Mesothelial cell of epicardium (in vitro differentiated cells): Measurements from ENCODE around the gene RANBP10. TPM values are rescaled to one million over a fixed set of nuclear protein-coding genes. Genes with fewer than 3 reads are reported as not detected.

Experiments used
- DNase-seq, 2 experiments: peaks; one replicate each; pipeline ENCODE4 v3.0.0; 2021; ENCODE audit warnings: low spot score in 2 of 2; ENCODE audit not compliant: unreplicated experiment in 2 of 2
- H3K27ac Mint-ChIP-seq: 2 replicates; pipeline ENCODE4 v1.8.0; 2021; ENCODE audit warnings: mixed read lengths
- H3K27me3 Mint-ChIP-seq: 2 replicates; pipeline ENCODE4 v1.8.0; 2021; ENCODE audit warnings: low read depth, mixed read lengths
- H3K36me3 Mint-ChIP-seq: 2 replicates; pipeline ENCODE4 v1.8.0; 2021; ENCODE audit warnings: mixed read lengths
- H3K4me1 Mint-ChIP-seq: 2 replicates; pipeline ENCODE4 v1.8.0; 2021; ENCODE audit warnings: mixed read lengths
- H3K4me3 Mint-ChIP-seq: 2 replicates; pipeline ENCODE4 v1.8.0; 2021; ENCODE audit warnings: mild to moderate bottlenecking, moderate library complexity, mixed read lengths
- H3K9me3 Mint-ChIP-seq: 2 replicates; pipeline ENCODE4 v1.8.0; 2021; ENCODE audit warnings: mixed read lengths
- CTCF ChIP-seq: fragments of 200-600 bp; sonication (generic); IDR thresholded peaks from one replicate; pipeline ENCODE4 v1.5.0; 2021; ENCODE audit warnings: antibody characterized with exemption; ENCODE audit not compliant: unreplicated experiment
- total RNA-seq: library from RNA; stranded (reverse); gene quantifications from 3 replicates; pipeline ENCODE4 v1.2.1, GENCODE V29; 2021

Gene RANBP10
- total RNA-seq, 1 donor from 2014 or later: 24.0 TPM

- no peak for DNase-seq
- TF ChIP-seq CTCF: no peak
- Mint-ChIP-seq H3K9me3 (no peaks in the 10 kb centered on the region), H3K4me1 (peaks cover 4% of the 10 kb centered on the region), H3K4me3 (no peak overlapping the region), H3K36me3 (peaks cover 16% of the 10 kb centered on the region), H3K27ac (no peak overlapping the region), H3K27me3 (no peaks in the 10 kb centered on the region)
Observed at GRCh38 chr16:67775273-67775672, 31.1 kb downstream of the RANBP10 start.

GRCh38 chr16:67774457-67774853 is 31.9 kb downstream of the RANBP10 start:
- peaks cover 8% of the 10 kb centered on the region for H3K4me1 Mint-ChIP-seq
- no peaks in the 10 kb centered on the region for H3K27me3 Mint-ChIP-seq
- no peak overlapping the region for H3K4me3 Mint-ChIP-seq
- peaks cover 20% of the 10 kb centered on the region for H3K36me3 Mint-ChIP-seq
- no peak overlapping the region for H3K27ac Mint-ChIP-seq
- no peak for DNase-seq
- no peak for TF ChIP-seq CTCF
- H3K9me3 Mint-ChIP-seq: no peaks in the 10 kb centered on the region

GRCh38 chr16:67773569-67774456 is 32.5 kb downstream of the RANBP10 start:
- Mint-ChIP-seq H3K4me1 (peaks cover 8% of the 10 kb centered on the region), H3K4me3 (no peak overlapping the region), H3K36me3 (peaks cover 20% of the 10 kb centered on the region), H3K27me3 (no peaks in the 10 kb centered on the region), H3K27ac (peak overlapping the region; percentile 39), H3K9me3 (no peaks in the 10 kb centered on the region)
- no peak for DNase-seq
- no peak for TF ChIP-seq CTCF

GRCh38 chr16:67773099-67773498 is 33.3 kb downstream of the RANBP10 start:
- no peak for TF ChIP-seq CTCF
- Mint-ChIP-seq H3K27ac (no peak overlapping the region), H3K9me3 (no peaks in the 10 kb centered on the region), H3K27me3 (no peaks in the 10 kb centered on the region), H3K4me1 (peaks cover 8% of the 10 kb centered on the region), H3K4me3 (no peak overlapping the region), H3K36me3 (peaks cover 20% of the 10 kb centered on the region)
- DNase-seq: no peak

GRCh38 chr16:67770346-67770991 is 35.9 kb downstream of the RANBP10 start:
- no peak for DNase-seq
- H3K9me3 Mint-ChIP-seq: no peaks in the 10 kb centered on the region
- no peak for TF ChIP-seq CTCF
- peak overlapping the region; percentile 35 for H3K27ac Mint-ChIP-seq
- no peaks in the 10 kb centered on the region for H3K27me3 Mint-ChIP-seq
- peaks cover 26% of the 10 kb centered on the region for H3K36me3 Mint-ChIP-seq
- H3K4me3 Mint-ChIP-seq: no peak overlapping the region
- peaks cover 8% of the 10 kb centered on the region for H3K4me1 Mint-ChIP-seq
